DMS79 (cell line): ENCODE results near the gene SND1.

Source experiments
- DNase-seq: peaks from one replicate; lab custom pipeline; 2025; lab: John Stamatoyannopoulos, UW

Gene SND1

GRCh38 chr7:127996253-127997071 is 344.5 kb downstream of the SND1 start:
- DNase-seq: no peak

GRCh38 chr7:127997226-127997922 is 345.4 kb downstream of the SND1 start:
- no peak for DNase-seq

- no peak for DNase-seq
These were observed 346.7 kb downstream of the SND1 start for GRCh38 chr7:127998671-127999070.

GRCh38 chr7:128000048-128000447 is 348.1 kb downstream of the SND1 start:
- no peak for DNase-seq

GRCh38 chr7:128000854-128001265 is 348.9 kb downstream of the SND1 start:
- no peak for DNase-seq

GRCh38 chr7:128003167-128003566 is 351.2 kb downstream of the SND1 start:
- no peak for DNase-seq

GRCh38 chr7:128003787-128004186 is 351.8 kb downstream of the SND1 start:
- DNase-seq: no peak

GRCh38 chr7:128004623-128005022 is 352.6 kb downstream of the SND1 start:
- DNase-seq: no peak

- DNase-seq: peak; percentile 77
These were observed 353.1 kb downstream of the SND1 start for GRCh38 chr7:128005117-128005516.

- DNase-seq: no peak
These were observed 353.8 kb downstream of the SND1 start for GRCh38 chr7:128005759-128006159.

GRCh38 chr7:128006550-128007302 is 354.7 kb downstream of the SND1 start:
- no peak for DNase-seq

GRCh38 chr7:128007303-128007680 is 355.3 kb downstream of the SND1 start:
- no peak for DNase-seq

- DNase-seq: no peak
These were observed 356.1 kb downstream of the SND1 start for GRCh38 chr7:128008141-128008540.

- DNase-seq: no peak
These were observed 356.8 kb downstream of the SND1 start for GRCh38 chr7:128008744-128009143.

GRCh38 chr7:128010391-128011127 is 358.6 kb downstream of the SND1 start:
- DNase-seq: no peak

- no peak for DNase-seq
These were observed 359.2 kb downstream of the SND1 start for GRCh38 chr7:128011131-128011661.

GRCh38 chr7:128014811-128015210 is 362.8 kb downstream of the SND1 start:
- DNase-seq: no peak

GRCh38 chr7:128017460-128017859 is 365.5 kb downstream of the SND1 start:
- DNase-seq: no peak

GRCh38 chr7:128017862-128018845 is 366.2 kb downstream of the SND1 start:
- DNase-seq: peak; percentile 94

GRCh38 chr7:128019288-128019687 is 367.3 kb downstream of the SND1 start:
- DNase-seq: no peak

GRCh38 chr7:128020159-128020558 is 368.2 kb downstream of the SND1 start:
- no peak for DNase-seq
